Kidney tubule cell (primary cell): Measurements from ENCODE around the gene PLEKHA5.
"Not testable (repeated sequence)": the region's sequence is repeated elsewhere in the genome, so short reads cannot be mapped to it uniquely, and the experiment has no call there.

Source experiments
- DNase-seq: peaks from one replicate; pipeline ENCODE4 v3.0.0-alpha.2; 2018; ENCODE audit warnings: low spot score

Gene PLEKHA5

GRCh38 chr12:19129486-19130223, at the start of gene PLEKHA5:
TSS of gene PLEKHA5 (plus strand) at chr12:19129733. CDS start at chr12:19129800, 67 bp downstream.
- DNase-seq = peak; percentile 78

GRCh38 chr12:19080918-19081317, 48.6 kb upstream of the PLEKHA5 start:
- DNase-seq = no peak

GRCh38 chr12:19082365-19082911, 47.1 kb upstream of the PLEKHA5 start:
- DNase-seq = no peak

GRCh38 chr12:19084547-19084946, 45.0 kb upstream of the PLEKHA5 start:
- DNase-seq = no peak

- peak; percentile 16 for DNase-seq
Measured at GRCh38 chr12:19085090-19085489, 44.4 kb upstream of the PLEKHA5 start.

GRCh38 chr12:19088606-19089005, 40.9 kb upstream of the PLEKHA5 start:
- no peak for DNase-seq

- DNase-seq = not testable (repeated sequence)
Measured at GRCh38 chr12:19092482-19092881, 37.1 kb upstream of the PLEKHA5 start.

- DNase-seq = no peak
Measured at GRCh38 chr12:19093218-19093617, 36.3 kb upstream of the PLEKHA5 start.

GRCh38 chr12:19095331-19095730, 34.2 kb upstream of the PLEKHA5 start:
- DNase-seq = no peak

- peak; percentile 31 for DNase-seq
Measured at GRCh38 chr12:19095756-19096480, 33.6 kb upstream of the PLEKHA5 start.

GRCh38 chr12:19105463-19105862, 24.1 kb upstream of the PLEKHA5 start:
- DNase-seq = no peak

GRCh38 chr12:19107750-19108149, 21.8 kb upstream of the PLEKHA5 start:
- DNase-seq = no peak

GRCh38 chr12:19110221-19110940, 19.2 kb upstream of the PLEKHA5 start:
- DNase-seq = no peak

- no peak for DNase-seq
Measured at GRCh38 chr12:19113464-19113863, 16.1 kb upstream of the PLEKHA5 start.

GRCh38 chr12:19115285-19115684, 14.2 kb upstream of the PLEKHA5 start:
- peak; percentile 29 for DNase-seq

GRCh38 chr12:19119440-19119839, 10.1 kb upstream of the PLEKHA5 start:
- no peak for DNase-seq

GRCh38 chr12:19120795-19121194, 8.7 kb upstream of the PLEKHA5 start:
- peak; percentile 86 for DNase-seq

- peak; percentile 88 for DNase-seq
Measured at GRCh38 chr12:19121449-19122018, 8.0 kb upstream of the PLEKHA5 start.

GRCh38 chr12:19125325-19125724, 4.2 kb upstream of the PLEKHA5 start:
- DNase-seq = peak; percentile 57

GRCh38 chr12:19127270-19127669, 2.3 kb upstream of the PLEKHA5 start:
- DNase-seq = no peak

GRCh38 chr12:19128485-19128884, 1.0 kb upstream of the PLEKHA5 start:
- no peak for DNase-seq

GRCh38 chr12:19129122-19129485, 429 bp upstream of the PLEKHA5 start:
- no peak for DNase-seq
